Calu3 (cell line): ENCODE results near the gene WEE2. TPM values are rescaled to one million over a fixed set of nuclear protein-coding genes. Genes with fewer than 3 reads are reported as not detected.

Experiments used
- BruUV-seq: library from RNA; stranded (reverse); fragments of 400-500 nt; replicated peaks from 2 replicates; lab custom pipeline; 2021; lab: Mats Ljungman, UMichigan
- CTCF ChIA-PET: fragments of 300-600 bp; sonication (Branson Sonifier 250); formaldehyde crosslinking; loops from one replicate; lab custom pipeline; 2022; ENCODE audit warnings: antibody characterized with exemption; lab: Charles Lee
- DNase-seq: peaks from one replicate; pipeline ENCODE4 v3.0.0; 2022
- H3K27ac Mint-ChIP-seq: one replicate; pipeline ENCODE4 v1.8.0; 2022; ENCODE audit warnings: mixed read lengths; ENCODE audit not compliant: unreplicated experiment
- H3K27me3 Mint-ChIP-seq: one replicate; pipeline ENCODE4 v1.8.0; 2022; ENCODE audit warnings: mixed read lengths; ENCODE audit not compliant: unreplicated experiment
- H3K36me3 Mint-ChIP-seq: one replicate; pipeline ENCODE4 v1.8.0; 2022; ENCODE audit warnings: mild to moderate bottlenecking, moderate library complexity, mixed read lengths; ENCODE audit not compliant: insufficient read depth, unreplicated experiment
- H3K4me1 Mint-ChIP-seq: one replicate; pipeline ENCODE4 v1.8.0; 2022; ENCODE audit warnings: mild to moderate bottlenecking, low read depth, mixed read lengths; ENCODE audit not compliant: unreplicated experiment
- H3K4me3 Mint-ChIP-seq: one replicate; pipeline ENCODE4 v1.8.0; 2022; ENCODE audit warnings: mild to moderate bottlenecking, low read depth, moderate library complexity, mixed read lengths; ENCODE audit not compliant: unreplicated experiment
- H3K9me3 Mint-ChIP-seq: one replicate; pipeline ENCODE4 v1.8.0; 2022; ENCODE audit warnings: low read depth, mixed read lengths; ENCODE audit not compliant: unreplicated experiment
- CTCF ChIP-seq: fragments of 200-600 bp; IDR thresholded peaks from one replicate; pipeline ENCODE4 v1.8.0; 2022; ENCODE audit warnings: antibody characterized with exemption; ENCODE audit not compliant: unreplicated experiment
- intact Hi-C: fragments of 100-400 bp; cut with micrococcal nuclease; formaldehyde crosslinking; loops from one replicate; pipeline ENCODE4 v1.10.0; 2022; ENCODE audit not compliant: unreplicated experiment
- total RNA-seq: library from RNA; stranded (reverse); gene quantifications from 2 replicates; pipeline ENCODE4 v1.2.3, GENCODE V29; 2022

Gene WEE2
- total RNA-seq, 1 experiment from 2014 or later, result not detected

- no peaks in the 10 kb centered on the region for H3K27me3 Mint-ChIP-seq
- H3K4me3 Mint-ChIP-seq, result no peak overlapping the region
- no peak overlapping the region for H3K27ac Mint-ChIP-seq
- no peaks in the 10 kb centered on the region for H3K9me3 Mint-ChIP-seq
- H3K4me1 Mint-ChIP-seq, result peaks cover 47% of the 10 kb centered on the region
- peaks cover 3% of the 10 kb centered on the region for H3K36me3 Mint-ChIP-seq
- TF ChIP-seq CTCF, result no peak
- no peak for DNase-seq
- CTCF ChIA-PET, result no interaction called here
- intact Hi-C loops, result no loop called here
- BruUV-seq, result no TSS peak
These were observed 10.8 kb upstream of the WEE2 start for GRCh38 chr7:141697211-141697871.

- BruUV-seq, result no TSS peak
- peaks cover 58% of the 10 kb centered on the region for H3K4me1 Mint-ChIP-seq
- no peak for TF ChIP-seq CTCF
- H3K4me3 Mint-ChIP-seq, result no peak overlapping the region
- no peak for DNase-seq
- CTCF ChIA-PET, result interaction anchor here (0.6 to 1.0 kb wide), 2 partner anchors 11 to 236 kb away, joined by 4 to 8 read pairs; no protein-coding TSS in a partner anchor
- no peak overlapping the region for H3K27ac Mint-ChIP-seq
- peaks cover 6% of the 10 kb centered on the region for H3K36me3 Mint-ChIP-seq
- intact Hi-C loops, result no loop called here
- no peaks in the 10 kb centered on the region for H3K27me3 Mint-ChIP-seq
- no peaks in the 10 kb centered on the region for H3K9me3 Mint-ChIP-seq
These were observed 9.7 kb upstream of the WEE2 start for GRCh38 chr7:141698247-141699015.

GRCh38 chr7:141699860-141700259, 8.3 kb upstream of the WEE2 start:
- Mint-ChIP-seq H3K36me3 (peaks cover 6% of the 10 kb centered on the region), H3K4me3 (peak overlapping the region; percentile 55), H3K9me3 (no peaks in the 10 kb centered on the region), H3K27ac (no peak overlapping the region), H3K4me1 (peaks cover 61% of the 10 kb centered on the region), H3K27me3 (no peaks in the 10 kb centered on the region)
- TSS peak; percentile 22 for BruUV-seq
- CTCF ChIA-PET, result no interaction called here
- intact Hi-C loops, result no loop called here
- no peak for TF ChIP-seq CTCF
- no peak for DNase-seq

- Mint-ChIP-seq H3K4me3 (peak overlapping the region; percentile 55), H3K27me3 (no peaks in the 10 kb centered on the region), H3K36me3 (peaks cover 6% of the 10 kb centered on the region), H3K9me3 (no peaks in the 10 kb centered on the region), H3K27ac (no peak overlapping the region), H3K4me1 (peaks cover 60% of the 10 kb centered on the region)
- DNase-seq, result no peak
- BruUV-seq, result no TSS peak
- CTCF ChIA-PET, result no interaction called here
- TF ChIP-seq CTCF, result no peak
- intact Hi-C loops, result no loop called here
These were observed 7.8 kb upstream of the WEE2 start for GRCh38 chr7:141700296-141700847.
